ENCODE results near the gene IFNG-AS1.

DNA sequence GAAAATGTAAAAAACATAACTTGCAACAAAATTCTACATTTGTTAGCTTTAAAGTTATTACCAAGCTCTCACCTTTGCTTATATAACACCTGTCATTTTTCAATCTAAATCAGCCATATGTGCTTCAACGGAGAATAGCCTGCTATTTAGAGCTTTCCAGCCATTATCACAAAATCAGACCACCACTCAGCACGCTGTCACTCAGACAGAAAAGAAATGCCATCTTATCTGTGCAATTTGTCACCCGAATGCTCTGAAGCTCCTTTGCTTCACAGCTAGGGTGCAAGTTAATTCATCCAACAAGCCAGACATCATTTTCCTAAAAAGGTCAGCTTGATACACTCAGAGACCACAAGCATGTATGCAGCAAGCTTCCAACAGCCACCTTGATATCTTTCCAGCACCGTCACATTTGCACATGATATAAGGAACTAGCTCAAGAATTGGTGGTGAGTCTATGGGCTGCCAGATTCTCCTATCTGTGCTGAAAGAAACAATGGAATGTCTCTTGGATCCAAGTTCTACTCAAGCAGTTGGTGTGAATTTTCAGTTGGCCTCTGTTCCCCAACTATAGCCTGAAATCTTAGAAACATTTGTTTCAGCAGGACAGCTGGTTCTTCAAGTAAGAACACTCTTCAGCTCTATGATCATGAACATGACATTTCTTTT, 20.0 kb upstream of the IFNG-AS1 start:
- no peak for TF ChIP-seq CTCF (IDR thresholded peaks at IDR 0.05)
- no peak for TF ChIP-seq POLR2AphosphoS5 (IDR thresholded peaks at IDR 0.05)
- TF ChIP-seq POLR2A (IDR thresholded peaks at IDR 0.05), result no peak
- TF ChIP-seq EP300 (IDR thresholded peaks at IDR 0.05), result no peak

All from gastroesophageal sphincter (tissue), 3 donors.